Skeletal muscle cell (primary cell): Measurements from ENCODE around the gene LETM1.
"Not testable (repeated sequence)": the region's sequence is repeated elsewhere in the genome, so short reads cannot be mapped to it uniquely, and the experiment has no call there.

Source experiments
- DNase-seq: peaks from one replicate; pipeline ENCODE4 v3.0.0-alpha.2; 2010; ENCODE audit warnings: low read depth
- H3K4me3 ChIP-seq: 2 replicates; pipeline ENCODE4 v1.5.1; 2011; ENCODE audit warnings: low read depth, mild to moderate bottlenecking, control low read depth, low read length, moderate library complexity

LETM1 gene

GRCh38 chr4:1855333-1856070 is 454 bp downstream of the LETM1 start:
- H3K4me3 ChIP-seq, result peak overlapping the region; percentile 90

GRCh38 chr4:1854752-1855151 is 1.2 kb downstream of the LETM1 start:
- H3K4me3 ChIP-seq, result peak overlapping the region; percentile 90

More at GRCh38 chr4:1855333-1856070, 454 bp downstream of the LETM1 start:
- DNase-seq, result no peak

GRCh38 chr4:1852904-1853623 is 2.9 kb downstream of the LETM1 start:
- no peak overlapping the region for H3K4me3 ChIP-seq

More at GRCh38 chr4:1854752-1855151, 1.2 kb downstream of the LETM1 start:
- no peak for DNase-seq

DNA sequence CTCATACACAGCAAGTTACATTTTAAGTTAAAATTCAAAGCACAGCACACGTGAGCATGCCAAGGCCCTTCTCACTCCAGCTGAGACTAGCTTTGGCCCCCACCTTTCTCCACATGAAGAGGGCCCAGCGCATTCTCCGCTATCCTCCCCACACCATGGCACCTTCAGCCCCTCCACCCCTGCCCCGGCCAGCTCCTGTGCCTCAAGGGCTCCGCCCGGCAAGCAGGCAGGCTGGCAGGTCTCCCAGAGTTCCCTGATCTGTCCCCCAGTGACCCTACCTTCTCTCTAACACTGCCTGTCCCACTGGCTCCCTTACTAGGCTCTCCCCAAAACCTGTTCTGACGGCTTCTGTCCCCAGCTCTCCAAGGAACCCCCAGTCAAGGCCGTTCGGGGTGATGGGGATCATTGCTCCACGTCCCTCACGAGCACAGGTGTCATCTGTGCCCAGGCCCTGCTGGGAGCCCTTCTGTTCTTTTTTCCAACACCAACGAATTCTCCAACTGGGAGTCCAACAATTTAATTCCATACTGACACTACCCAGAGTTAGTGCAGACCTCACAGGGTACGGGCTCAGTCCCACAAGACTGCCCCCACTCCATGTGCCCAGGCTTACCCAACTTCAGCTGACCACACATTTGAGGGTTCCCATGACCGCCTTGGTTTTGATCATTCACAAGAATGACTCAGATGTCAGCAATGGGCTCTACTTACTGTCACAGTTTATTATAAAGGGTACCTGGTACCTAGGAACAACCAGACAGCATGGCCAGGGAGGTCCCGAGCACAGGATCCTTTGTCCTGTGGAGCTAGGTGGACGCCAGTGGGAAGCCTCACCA is 4.2 kb downstream of the LETM1 start:
- DNase-seq, result no peak
- no peak overlapping the region for H3K4me3 ChIP-seq

More at GRCh38 chr4:1852904-1853623, 2.9 kb downstream of the LETM1 start:
- no peak for DNase-seq

DNA sequence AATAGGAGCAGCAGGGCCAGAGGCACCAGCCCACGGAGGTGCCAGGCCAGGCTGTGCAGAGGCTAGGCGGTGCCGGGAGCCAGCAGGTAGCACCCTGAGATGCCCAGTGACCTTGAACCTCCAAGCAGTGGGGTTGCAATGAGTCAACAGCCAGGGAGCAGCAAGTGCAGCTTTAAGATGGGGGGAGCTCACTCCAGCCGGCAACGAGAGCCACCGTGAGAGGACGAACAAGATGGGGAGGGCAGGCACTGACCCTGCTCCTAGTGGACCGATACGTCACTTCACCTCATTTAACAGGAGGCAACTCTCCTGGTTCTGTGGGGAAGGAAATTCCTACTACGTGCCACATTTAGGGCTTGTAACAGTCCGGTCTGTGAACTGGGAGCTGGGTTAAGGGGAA is 4.8 kb downstream of the LETM1 start:
- H3K4me3 ChIP-seq, result no peak overlapping the region
- no peak for DNase-seq

DNA sequence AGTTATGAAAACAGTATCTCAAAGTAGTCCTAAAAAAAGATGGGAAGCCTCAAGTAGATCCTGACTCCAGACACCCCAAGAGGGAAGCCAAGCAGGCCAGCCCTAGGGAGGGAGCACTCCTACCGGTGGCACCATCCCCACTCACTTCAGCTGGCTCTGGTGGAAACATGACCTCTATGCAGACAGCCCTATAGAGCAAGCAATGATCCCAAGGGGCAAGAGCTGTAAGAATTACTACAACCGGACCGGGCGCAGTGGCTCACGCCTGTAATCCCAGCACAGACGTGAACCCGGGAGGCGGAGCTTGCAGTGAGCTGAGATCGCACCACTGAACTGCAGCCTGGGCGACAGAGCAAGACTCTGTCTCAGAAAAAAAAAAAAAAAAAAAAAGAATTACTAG is 5.7 kb downstream of the LETM1 start:
- DNase-seq, result no peak
- no peak overlapping the region for H3K4me3 ChIP-seq

DNA sequence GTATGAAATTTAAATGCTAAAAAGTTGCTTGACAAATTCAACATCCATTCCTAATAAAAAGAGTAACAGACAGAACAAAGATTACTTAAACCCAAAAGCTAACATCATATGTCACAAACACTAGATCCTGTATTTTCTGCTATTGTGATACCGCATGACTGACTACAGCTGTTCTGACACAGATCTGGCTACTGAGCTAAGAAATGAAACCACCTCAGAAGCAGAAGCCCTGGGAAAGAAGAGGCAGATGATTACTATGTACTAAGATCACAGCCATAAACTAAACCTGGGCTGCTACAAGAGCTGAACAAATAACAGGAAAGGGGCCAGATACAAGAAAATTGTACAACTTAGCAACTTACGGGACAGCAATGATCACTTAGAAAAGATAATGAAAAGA is 9.4 kb downstream of the LETM1 start:
- H3K4me3 ChIP-seq, result no peak overlapping the region
- DNase-seq, result no peak

DNA sequence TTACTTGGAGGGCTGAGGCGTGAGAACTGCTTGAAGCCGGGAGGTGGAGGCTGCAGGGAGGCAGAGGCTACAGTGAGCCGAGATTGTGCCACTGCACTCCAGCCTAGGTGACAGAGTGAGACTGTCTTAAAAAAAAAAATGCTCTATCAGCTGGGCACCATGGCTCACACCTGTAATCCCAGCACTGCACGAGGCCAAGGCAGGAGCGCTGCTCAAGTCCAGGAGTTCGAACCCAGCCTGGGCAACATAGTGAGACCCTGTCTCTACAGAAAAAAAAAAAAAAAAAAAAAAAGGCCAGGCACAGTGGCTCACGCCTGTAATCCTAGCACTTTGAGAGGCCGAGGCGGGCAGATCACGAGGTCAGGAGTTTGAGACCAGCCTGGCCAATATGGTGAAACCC is 11.3 kb downstream of the LETM1 start:
- not testable (repeated sequence) for H3K4me3 ChIP-seq, DNase-seq

GRCh38 chr4:1843852-1844251 is 12.1 kb downstream of the LETM1 start:
- no peak overlapping the region for H3K4me3 ChIP-seq
- peak; percentile 31 for DNase-seq

GRCh38 chr4:1842993-1843448 is 12.9 kb downstream of the LETM1 start:
- peak; percentile 66 for DNase-seq
- no peak overlapping the region for H3K4me3 ChIP-seq

GRCh38 chr4:1842339-1842895 is 13.5 kb downstream of the LETM1 start:
- no peak for DNase-seq

DNA sequence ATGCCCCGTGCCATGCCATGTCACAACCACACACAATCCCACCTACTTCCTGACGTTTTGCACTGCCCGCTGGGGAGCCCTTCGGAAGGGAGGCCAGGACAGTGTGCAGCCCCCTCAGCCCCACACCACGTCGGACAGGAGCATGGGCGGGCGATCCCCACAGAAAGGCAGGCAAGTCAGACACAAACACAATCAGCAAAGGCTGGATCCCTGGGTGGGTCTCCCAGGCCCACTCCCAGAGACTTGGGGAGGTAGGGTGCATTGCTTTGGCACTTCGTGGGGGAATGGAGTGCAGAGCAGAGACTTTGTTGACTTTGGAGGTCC is 14.1 kb downstream of the LETM1 start:
- DNase-seq, result no peak
- H3K4me3 ChIP-seq, result no peak overlapping the region

More at GRCh38 chr4:1842339-1842895, 13.5 kb downstream of the LETM1 start:
- H3K4me3 ChIP-seq, result no peak overlapping the region

DNA sequence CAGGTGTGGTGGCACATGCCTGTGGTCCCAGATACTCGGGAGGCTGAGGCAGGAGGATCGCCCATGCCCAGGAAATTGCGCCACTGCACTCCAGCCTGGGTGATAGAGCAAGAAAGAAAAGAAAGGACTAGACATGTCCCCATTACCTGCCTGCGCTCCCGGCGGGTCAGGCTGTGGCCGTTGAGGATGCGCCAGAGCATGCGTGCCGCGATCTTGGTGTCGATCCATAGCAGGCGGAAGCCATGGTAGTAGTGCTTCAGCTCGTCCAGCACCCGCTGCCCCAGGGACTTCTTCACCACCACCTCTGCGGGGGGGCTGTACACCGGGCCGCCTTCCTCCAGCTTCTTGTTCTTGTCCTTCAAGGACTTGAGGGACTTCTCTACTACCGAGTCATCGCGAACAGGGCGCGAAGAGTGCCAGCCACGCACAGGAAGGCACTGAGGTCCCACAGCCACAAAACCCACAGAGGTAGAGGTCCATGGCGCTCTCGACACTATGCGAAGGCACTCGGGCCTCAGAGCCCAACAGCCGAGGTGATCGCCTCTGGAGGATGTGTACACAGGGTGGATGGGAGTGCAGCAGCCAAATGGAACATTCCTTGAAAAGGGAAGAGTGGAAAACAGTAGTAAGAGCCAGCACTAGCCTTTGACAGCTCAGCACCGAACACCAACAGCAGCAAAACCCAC is 14.6 kb downstream of the LETM1 start:
- no peak overlapping the region for H3K4me3 ChIP-seq
- no peak for DNase-seq

- no peak overlapping the region for H3K4me3 ChIP-seq
- DNase-seq, result no peak
Observed at GRCh38 chr4:1839282-1839681, 16.7 kb downstream of the LETM1 start.

DNA sequence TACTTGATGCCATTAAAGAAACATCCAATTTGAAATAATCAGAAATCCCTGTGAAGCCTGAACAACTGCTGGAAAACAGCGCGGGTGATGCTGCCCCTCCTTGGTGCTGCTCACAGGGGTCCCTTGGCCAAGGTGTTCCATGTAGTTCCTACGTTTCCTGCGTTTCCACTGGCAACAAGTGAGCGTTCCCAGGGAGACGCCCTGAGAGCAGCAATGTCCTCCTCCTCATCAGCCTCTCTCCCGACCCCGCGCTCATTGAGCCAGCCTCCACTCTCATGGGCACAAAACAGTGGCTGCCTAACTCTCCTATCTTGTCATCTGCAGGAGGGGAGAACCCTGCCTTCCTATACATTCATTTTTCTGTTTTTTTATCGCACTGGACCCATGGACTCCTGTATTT is 18.9 kb downstream of the LETM1 start:
- H3K4me3 ChIP-seq, result no peak overlapping the region
- DNase-seq, result no peak

GRCh38 chr4:1836650-1837049 is 19.3 kb downstream of the LETM1 start:
- H3K4me3 ChIP-seq, result no peak overlapping the region
- DNase-seq, result no peak

DNA sequence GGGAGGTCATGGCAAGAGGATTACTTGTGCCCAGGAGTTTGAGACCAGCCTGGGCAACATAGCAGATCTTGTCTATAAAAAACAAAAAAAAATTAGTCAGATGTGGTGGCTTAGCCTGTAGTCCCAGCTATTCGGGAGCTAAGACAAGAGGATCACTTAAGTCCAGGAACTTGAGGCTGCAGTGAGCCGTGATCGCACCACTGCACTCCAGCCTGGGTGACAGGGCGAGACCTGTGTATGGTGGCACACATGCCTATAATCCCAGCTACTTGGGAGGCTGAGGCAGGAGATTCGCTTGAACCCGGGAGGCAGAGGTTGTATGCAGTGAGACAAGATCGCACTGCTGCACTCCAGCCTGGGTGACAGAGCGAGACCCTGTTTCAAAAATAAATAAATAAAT is 20.1 kb downstream of the LETM1 start:
- not testable (repeated sequence) for DNase-seq, H3K4me3 ChIP-seq

DNA sequence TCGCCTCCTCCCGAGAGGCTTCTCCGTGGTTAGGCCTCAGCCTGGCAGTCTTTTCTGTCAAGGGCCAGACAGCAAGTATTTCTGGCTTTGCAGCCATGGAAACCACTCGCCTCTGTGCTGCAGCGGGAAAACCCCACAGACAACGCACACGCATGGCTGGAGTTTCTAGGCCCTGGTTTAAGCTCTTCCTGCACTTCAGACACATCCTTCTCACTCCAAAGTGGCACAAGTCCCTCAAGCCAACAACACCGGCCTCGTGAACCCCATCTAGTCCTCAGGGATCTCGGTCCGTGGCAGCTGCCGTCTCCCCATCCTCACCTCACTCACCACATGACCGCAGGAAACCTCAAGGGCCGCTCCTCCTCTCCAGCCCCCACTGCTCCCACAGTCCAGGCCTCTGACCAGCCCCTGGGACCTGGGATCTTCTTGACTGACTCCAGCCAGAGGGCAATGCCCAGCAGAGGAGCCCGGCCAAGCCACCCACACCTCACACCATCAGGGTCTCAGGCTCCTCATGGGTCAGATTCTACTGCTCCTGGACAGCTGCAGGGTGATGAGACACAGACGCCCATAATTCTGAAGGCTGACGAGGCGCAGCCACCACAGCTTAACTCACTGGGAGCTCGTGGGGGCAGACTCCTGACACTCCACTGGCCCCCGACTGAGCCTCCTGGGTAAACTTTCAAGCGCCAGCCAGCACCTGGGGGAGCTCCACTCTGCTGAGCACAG is 21.7 kb downstream of the LETM1 start:
- H3K4me3 ChIP-seq, result no peak overlapping the region
- DNase-seq, result no peak
